Ascending aorta (tissue), 2 donors: ENCODE measurements around the gene RAB11FIP5. TPM values are rescaled to one million over a fixed set of nuclear protein-coding genes. Genes with fewer than 3 reads are reported as not detected.

Experiments used
- DNase-seq, 2 donors: peaks; one replicate each; pipeline ENCODE4 v3.0.0-alpha.2; 2019; ENCODE audit warnings: low spot score in 2 of 2
- H3K27ac ChIP-seq, 2 donors: fragments of 200-600 bp; sonication (generic); one replicate each; pipeline ENCODE4 v1.5.1; 2016 to 2017; ENCODE audit warnings: mild to moderate bottlenecking in 1 of 2
- H3K27me3 ChIP-seq: fragments of 200-600 bp; sonication (generic); one replicate; pipeline ENCODE4 v1.5.1; 2017
- H3K36me3 ChIP-seq, 2 donors: fragments of 200-600 bp; sonication (generic); one replicate each; pipeline ENCODE4 v1.5.1; 2016
- H3K4me1 ChIP-seq, 2 donors: fragments of 200-600 bp; sonication (generic); one replicate each; pipeline ENCODE4 v1.5.1; 2016 to 2017; ENCODE audit warnings: mild to moderate bottlenecking in 1 of 2
- H3K4me3 ChIP-seq, 2 donors: fragments of 200-600 bp; sonication (generic); one replicate each; pipeline ENCODE4 v1.5.1; 2016 to 2017; ENCODE audit warnings: mild to moderate bottlenecking in 1 of 2
- H3K9me3 ChIP-seq, 2 donors: fragments of 200-600 bp; sonication (generic); one replicate each; pipeline ENCODE4 v1.5.1; 2016
- CTCF ChIP-seq, 3 experiments: fragments of 200-600 bp in 2 of 3; fragments of 450-650 bp in 1 of 3; sonication (generic) in 2 of 3; IDR thresholded peaks; one replicate each; pipeline ENCODE4 v1.5.1; 2016 to 2019; ENCODE audit warnings: antibody characterized with exemption in 3 of 3, mild to moderate bottlenecking in 1 of 3, moderate library complexity in 1 of 3
- intact Hi-C: fragments of 100-400 bp; cut with DNase I; formaldehyde crosslinking; loops from one replicate; pipeline ENCODE4 v1.15.1; 2023
- total RNA-seq: library from RNA; depleted of rRNA; stranded (reverse); fragments of >200 nt; gene quantifications from one replicate; pipeline ENCODE4 v1.1.0, GENCODE V29; 2016

RAB11FIP5 gene
- 95.3 TPM for total RNA-seq

- peak within 1 kb of the TSS; percentile 78 to 84 for H3K4me3 ChIP-seq
- H3K4me1 ChIP-seq: peaks cover 0 to 18% of the 10 kb centered on the region in 2 donors
- DNase-seq: peak; percentile 33 to 90
- intact Hi-C loops: loop anchor here (1.0 to 5.0 kb wide), 7 partner anchors 24 to 1781 kb away; partner anchors contain the start of genes ALMS1, SFXN5, SMYD5 and SPR
- peak in 1 of 3 experiments; percentile 12 for TF ChIP-seq CTCF (IDR thresholded peaks at IDR 0.05)
- H3K36me3 ChIP-seq: no peaks in the 10 kb centered on the region
- no peaks in the 10 kb centered on the region for H3K9me3 ChIP-seq
- H3K27me3 ChIP-seq: no peaks in the 10 kb centered on the region
- H3K27ac ChIP-seq: peak within 1 kb of the TSS; percentile 92 to 98
Observed at GRCh38 chr2:73112913-73113854, at the start of gene RAB11FIP5. TSS of gene RAB11FIP5 (minus strand) at chr2:73112948. CDS start at chr2:73112777, 171 bp downstream.

- H3K36me3 ChIP-seq: no peaks in the 10 kb centered on the region
- TF ChIP-seq CTCF (IDR thresholded peaks at IDR 0.05): peak; percentile 78 to 91 (median 80)
- peaks cover 0 to 6% of the 10 kb centered on the region in 2 donors for H3K4me1 ChIP-seq
- DNase-seq: peak in 1 of 2 donors; percentile 79
- no peaks in the 10 kb centered on the region for H3K9me3 ChIP-seq
- H3K27ac ChIP-seq: no peak overlapping the region
- intact Hi-C loops: loop anchor here (1.0 to 2.0 kb wide), 3 partner anchors 20 to 162 kb away; no protein-coding TSS in a partner anchor
- no peaks in the 10 kb centered on the region for H3K27me3 ChIP-seq
- peak overlapping the region in 1 of 2 donors; percentile 5 for H3K4me3 ChIP-seq
Observed at GRCh38 chr2:73156539-73157124, 43.9 kb upstream of the RAB11FIP5 start.

- Histone ChIP-seq H3K27ac (no peak overlapping the region), H3K27me3 (no peaks in the 10 kb centered on the region), H3K36me3 (no peaks in the 10 kb centered on the region), H3K9me3 (no peaks in the 10 kb centered on the region), H3K4me1 (no peaks in the 10 kb centered on the region), H3K4me3 (no peak overlapping the region)
- DNase-seq: no peak
- TF ChIP-seq CTCF (IDR thresholded peaks at IDR 0.05): no peak
- intact Hi-C loops: no loop called here
Observed at GRCh38 chr2:73142937-73143336, 30.2 kb upstream of the RAB11FIP5 start.

- Histone ChIP-seq H3K27ac (no peak overlapping the region), H3K4me3 (no peak overlapping the region), H3K36me3 (no peaks in the 10 kb centered on the region), H3K27me3 (no peaks in the 10 kb centered on the region), H3K9me3 (no peaks in the 10 kb centered on the region), H3K4me1 (no peaks in the 10 kb centered on the region)
- no peak for DNase-seq
- intact Hi-C loops: no loop called here
- no peak for TF ChIP-seq CTCF (IDR thresholded peaks at IDR 0.05)
Observed at GRCh38 chr2:73141896-73142295, 29.1 kb upstream of the RAB11FIP5 start.

GRCh38 chr2:73135236-73135635, 22.5 kb upstream of the RAB11FIP5 start:
- no peaks in the 10 kb centered on the region for H3K27me3 ChIP-seq
- H3K4me1 ChIP-seq: no peaks in the 10 kb centered on the region
- no peak overlapping the region for H3K4me3 ChIP-seq
- H3K9me3 ChIP-seq: no peaks in the 10 kb centered on the region
- H3K27ac ChIP-seq: no peak overlapping the region
- no peak for TF ChIP-seq CTCF (IDR thresholded peaks at IDR 0.05)
- intact Hi-C loops: no loop called here
- H3K36me3 ChIP-seq: no peaks in the 10 kb centered on the region
- DNase-seq: no peak
